GM12801 (cell line): ENCODE results near the gene HERC6.

Source experiments
- CTCF ChIP-seq: IDR thresholded peaks from one replicate; pipeline ENCODE4 v1.5.1; 2011; ENCODE audit warnings: control low read depth; ENCODE audit not compliant: insufficient read length; ENCODE audit errors: extremely low read depth

The HERC6 gene

GRCh38 chr4:88378691-88379559, at the start of gene HERC6:
Gene HERC6 (plus strand): TSS chr4:88378852. CDS start chr4:88378922, 70 bp downstream.
- TF ChIP-seq CTCF: no peak

- TF ChIP-seq CTCF: no peak
Observed at GRCh38 chr4:88333741-88334405, 44.8 kb upstream of the HERC6 start.

GRCh38 chr4:88335092-88335665, 43.5 kb upstream of the HERC6 start:
- no peak for TF ChIP-seq CTCF

GRCh38 chr4:88341227-88342192, 37.1 kb upstream of the HERC6 start:
- no peak for TF ChIP-seq CTCF

- TF ChIP-seq CTCF: no peak
Observed at GRCh38 chr4:88350786-88351185, 27.9 kb upstream of the HERC6 start.

- no peak for TF ChIP-seq CTCF
Observed at GRCh38 chr4:88352062-88352740, 26.5 kb upstream of the HERC6 start.
